ENCODE results near the gene JAML. TPM values are rescaled to one million over a fixed set of nuclear protein-coding genes. Genes with fewer than 3 reads are reported as not detected.

Gene JAML
- total and polyA plus RNA-seq, 2 donors (not counting 1 experiment from before 2014, with no cell fraction given) = not detected

GRCh38 chr11:118167906-118168305, 56.9 kb downstream of the JAML start:
- H3K4me1 ChIP-seq (ENCODE audit: control insufficient read depth, extremely low read depth, insufficient read depth, low read length) = no peaks in the 10 kb centered on the region
- no peaks in the 10 kb centered on the region for H3K36me3 ChIP-seq (ENCODE audit: control insufficient read depth, insufficient read depth, low read length)
- H3K27ac ChIP-seq (ENCODE audit: insufficient read depth, low read length) = no peak overlapping the region
- no peak overlapping the region for H2AFZ ChIP-seq (ENCODE audit: low read length)
- H4K20me1 ChIP-seq (ENCODE audit: control insufficient read depth, extremely low read depth, insufficient read depth, low read length) = no peaks in the 10 kb centered on the region
- H3K9ac ChIP-seq (ENCODE audit: insufficient read depth, low read length) = no peak overlapping the region
- no peaks in the 10 kb centered on the region for H3K27me3 ChIP-seq (ENCODE audit: control insufficient read depth, insufficient read depth, low read length)
- DNase-seq (ENCODE audit: low read depth in 2 of 2) = no peak
- no peak overlapping the region for H3K4me3 ChIP-seq (replicated peaks in 1 of 4; ENCODE audit: control extremely low read depth in 1 of 4, insufficient read depth in 1 of 4, low read depth in 3 of 4, low read length in 4 of 4)
- H3K9me3 ChIP-seq (ENCODE audit: control insufficient read depth, insufficient read depth, low read depth, low read length) = no peaks in the 10 kb centered on the region
- no peaks in the 10 kb centered on the region for H3K79me2 ChIP-seq (ENCODE audit: control insufficient read depth, insufficient read depth, low read length)
- TF ChIP-seq CTCF (conservative IDR thresholded peaks at IDR 0.05 in 1 of 2, IDR thresholded peaks at IDR 0.05 in 1 of 2; ENCODE audit: low read depth in 1 of 2, low read length in 2 of 2) = no peak
- TF ChIP-seq EZH2 (IDR thresholded peaks at IDR 0.05; ENCODE audit: low read length, missing control alignments) = no peak
- H3K4me2 ChIP-seq (ENCODE audit: extremely low read depth, insufficient read depth, low read length) = no peak overlapping the region

- TF ChIP-seq CTCF (conservative IDR thresholded peaks at IDR 0.05 in 1 of 2, IDR thresholded peaks at IDR 0.05 in 1 of 2; ENCODE audit: low read depth in 1 of 2, low read length in 2 of 2) (no peak), EZH2 (IDR thresholded peaks at IDR 0.05; ENCODE audit: low read length, missing control alignments) (no peak)
- H4K20me1 ChIP-seq (ENCODE audit: control insufficient read depth, extremely low read depth, insufficient read depth, low read length) = no peaks in the 10 kb centered on the region
- no peak for DNase-seq (ENCODE audit: low read depth in 2 of 2)
- no peaks in the 10 kb centered on the region for H3K4me1 ChIP-seq (ENCODE audit: control insufficient read depth, extremely low read depth, insufficient read depth, low read length)
- H3K4me3 ChIP-seq (replicated peaks in 1 of 4; ENCODE audit: control extremely low read depth in 1 of 4, insufficient read depth in 1 of 4, low read depth in 3 of 4, low read length in 4 of 4) = no peak overlapping the region
- H3K36me3 ChIP-seq (ENCODE audit: control insufficient read depth, insufficient read depth, low read length) = no peaks in the 10 kb centered on the region
- H3K27me3 ChIP-seq (ENCODE audit: control insufficient read depth, insufficient read depth, low read length) = no peaks in the 10 kb centered on the region
- H3K4me2 ChIP-seq (ENCODE audit: extremely low read depth, insufficient read depth, low read length) = no peak overlapping the region
- H3K9ac ChIP-seq (ENCODE audit: insufficient read depth, low read length) = no peak overlapping the region
- no peaks in the 10 kb centered on the region for H3K79me2 ChIP-seq (ENCODE audit: control insufficient read depth, insufficient read depth, low read length)
- no peak overlapping the region for H2AFZ ChIP-seq (ENCODE audit: low read length)
- no peaks in the 10 kb centered on the region for H3K9me3 ChIP-seq (ENCODE audit: control insufficient read depth, insufficient read depth, low read depth, low read length)
- no peak overlapping the region for H3K27ac ChIP-seq (ENCODE audit: insufficient read depth, low read length)
Observed at GRCh38 chr11:118167253-118167652, 57.6 kb downstream of the JAML start.

GRCh38 chr11:118166641-118167040, 58.2 kb downstream of the JAML start:
- H3K9ac ChIP-seq (ENCODE audit: insufficient read depth, low read length) = no peak overlapping the region
- no peak overlapping the region for H3K4me2 ChIP-seq (ENCODE audit: extremely low read depth, insufficient read depth, low read length)
- no peaks in the 10 kb centered on the region for H3K79me2 ChIP-seq (ENCODE audit: control insufficient read depth, insufficient read depth, low read length)
- H3K4me3 ChIP-seq (replicated peaks in 1 of 4; ENCODE audit: control extremely low read depth in 1 of 4, insufficient read depth in 1 of 4, low read depth in 3 of 4, low read length in 4 of 4) = no peak overlapping the region
- H3K27me3 ChIP-seq (ENCODE audit: control insufficient read depth, insufficient read depth, low read length) = no peaks in the 10 kb centered on the region
- H3K9me3 ChIP-seq (ENCODE audit: control insufficient read depth, insufficient read depth, low read depth, low read length) = no peaks in the 10 kb centered on the region
- no peaks in the 10 kb centered on the region for H4K20me1 ChIP-seq (ENCODE audit: control insufficient read depth, extremely low read depth, insufficient read depth, low read length)
- no peaks in the 10 kb centered on the region for H3K4me1 ChIP-seq (ENCODE audit: control insufficient read depth, extremely low read depth, insufficient read depth, low read length)
- no peak for DNase-seq (ENCODE audit: low read depth in 2 of 2)
- H2AFZ ChIP-seq (ENCODE audit: low read length) = no peak overlapping the region
- H3K36me3 ChIP-seq (ENCODE audit: control insufficient read depth, insufficient read depth, low read length) = no peaks in the 10 kb centered on the region
- TF ChIP-seq EZH2 (IDR thresholded peaks at IDR 0.05; ENCODE audit: low read length, missing control alignments) (no peak), CTCF (conservative IDR thresholded peaks at IDR 0.05 in 1 of 2, IDR thresholded peaks at IDR 0.05 in 1 of 2; ENCODE audit: low read depth in 1 of 2, low read length in 2 of 2) (no peak)
- no peak overlapping the region for H3K27ac ChIP-seq (ENCODE audit: insufficient read depth, low read length)

Data from fibroblast of lung (primary cell).